ENCODE data around the gene AGFG1. TPM values are rescaled to one million over a fixed set of nuclear protein-coding genes. Genes with fewer than 3 reads are reported as not detected.
"Not testable (repeated sequence)": the region's sequence is repeated elsewhere in the genome, so short reads cannot be mapped to it uniquely, and the experiment has no call there.

AGFG1 gene
- total RNA-seq, 1 donor from 2014 or later = 49.5 TPM

DNA sequence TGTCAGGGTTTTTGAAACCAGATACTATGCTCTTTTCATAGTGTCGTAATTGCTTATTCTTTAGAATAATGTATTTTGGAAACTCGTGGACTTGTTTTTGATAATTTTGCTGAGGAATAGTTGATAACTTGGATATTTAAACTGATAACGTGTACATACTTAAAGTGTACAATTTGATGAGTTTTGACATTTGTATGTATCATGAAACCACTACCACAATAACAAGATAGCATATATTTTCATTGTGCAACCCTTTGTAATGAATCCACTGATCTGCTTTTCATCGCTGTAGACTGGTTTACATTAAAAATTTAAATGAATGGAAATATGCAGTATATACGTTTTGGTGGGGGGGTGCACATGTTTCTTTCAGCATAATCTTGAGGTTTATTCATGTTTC, 45.8 kb downstream of the AGFG1 start:
- Mint-ChIP-seq H3K27ac (ENCODE audit: unreplicated experiment) (no peak overlapping the region), H3K27me3 (ENCODE audit: low read depth) (no peaks in the 10 kb centered on the region)

GRCh38 chr2:227518278-227518865, 46.4 kb downstream of the AGFG1 start:
- H3K4me3 Mint-ChIP-seq (ENCODE audit: unreplicated experiment); H3K9me3 Mint-ChIP-seq (ENCODE audit: low read depth); DNase-seq (ENCODE audit: low spot score): not testable (repeated sequence)

More for the DNA sequence above, 45.8 kb downstream of the AGFG1 start:
- H3K4me1 Mint-ChIP-seq (ENCODE audit: low read depth) = peaks cover 51% of the 10 kb centered on the region
- no peaks in the 10 kb centered on the region for H3K36me3 Mint-ChIP-seq (ENCODE audit: low read depth)
- H3K4me3 Mint-ChIP-seq (ENCODE audit: unreplicated experiment) = no peak overlapping the region
- TF ChIP-seq, protein P1, sequence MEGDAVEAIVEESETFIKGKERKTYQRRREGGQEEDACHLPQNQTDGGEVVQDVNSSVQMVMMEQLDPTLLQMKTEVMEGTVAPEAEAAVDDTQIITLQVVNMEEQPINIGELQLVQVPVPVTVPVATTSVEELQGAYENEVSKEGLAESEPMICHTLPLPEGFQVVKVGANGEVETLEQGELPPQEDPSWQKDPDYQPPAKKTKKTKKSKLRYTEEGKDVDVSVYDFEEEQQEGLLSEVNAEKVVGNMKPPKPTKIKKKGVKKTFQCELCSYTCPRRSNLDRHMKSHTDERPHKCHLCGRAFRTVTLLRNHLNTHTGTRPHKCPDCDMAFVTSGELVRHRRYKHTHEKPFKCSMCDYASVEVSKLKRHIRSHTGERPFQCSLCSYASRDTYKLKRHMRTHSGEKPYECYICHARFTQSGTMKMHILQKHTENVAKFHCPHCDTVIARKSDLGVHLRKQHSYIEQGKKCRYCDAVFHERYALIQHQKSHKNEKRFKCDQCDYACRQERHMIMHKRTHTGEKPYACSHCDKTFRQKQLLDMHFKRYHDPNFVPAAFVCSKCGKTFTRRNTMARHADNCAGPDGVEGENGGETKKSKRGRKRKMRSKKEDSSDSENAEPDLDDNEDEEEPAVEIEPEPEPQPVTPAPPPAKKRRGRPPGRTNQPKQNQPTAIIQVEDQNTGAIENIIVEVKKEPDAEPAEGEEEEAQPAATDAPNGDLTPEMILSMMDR (IDR thresholded peaks at IDR 0.05) = no peak
- DNase-seq (ENCODE audit: low spot score) = no peak
- no peaks in the 10 kb centered on the region for H3K9me3 Mint-ChIP-seq (ENCODE audit: low read depth)

DNA sequence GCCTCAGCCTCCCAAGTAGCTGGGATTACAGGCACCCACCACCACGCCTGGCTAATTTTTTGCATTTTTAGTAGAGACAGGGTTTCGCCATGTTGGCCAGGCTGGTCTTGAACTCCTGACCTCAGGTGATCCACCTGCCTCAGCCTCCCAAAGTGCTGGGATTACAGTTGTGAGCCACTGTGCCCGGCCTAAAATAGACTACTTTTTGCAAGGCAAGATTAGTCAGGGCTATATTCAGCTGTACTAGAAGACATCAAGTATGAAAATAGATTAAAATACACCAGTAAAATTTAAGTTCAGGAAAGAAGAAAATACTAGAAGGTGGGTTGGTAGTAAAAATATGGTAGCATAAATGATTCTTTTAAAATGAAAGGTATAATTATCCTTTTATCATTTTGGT, 49.2 kb downstream of the AGFG1 start:
- H3K4me1 Mint-ChIP-seq (ENCODE audit: low read depth) = peaks cover 37% of the 10 kb centered on the region
- H3K4me3 Mint-ChIP-seq (ENCODE audit: unreplicated experiment); H3K36me3 Mint-ChIP-seq (ENCODE audit: low read depth); H3K27me3 Mint-ChIP-seq (ENCODE audit: low read depth); DNase-seq (ENCODE audit: low spot score); H3K9me3 Mint-ChIP-seq (ENCODE audit: low read depth); H3K27ac Mint-ChIP-seq (ENCODE audit: unreplicated experiment): not testable (repeated sequence)

More at GRCh38 chr2:227518278-227518865, 46.4 kb downstream of the AGFG1 start:
- H3K27ac Mint-ChIP-seq (ENCODE audit: unreplicated experiment) = peak overlapping the region; percentile 27
- H3K36me3 Mint-ChIP-seq (ENCODE audit: low read depth); H3K27me3 Mint-ChIP-seq (ENCODE audit: low read depth): not testable (repeated sequence)
- H3K4me1 Mint-ChIP-seq (ENCODE audit: low read depth) = peaks cover 48% of the 10 kb centered on the region

DNA sequence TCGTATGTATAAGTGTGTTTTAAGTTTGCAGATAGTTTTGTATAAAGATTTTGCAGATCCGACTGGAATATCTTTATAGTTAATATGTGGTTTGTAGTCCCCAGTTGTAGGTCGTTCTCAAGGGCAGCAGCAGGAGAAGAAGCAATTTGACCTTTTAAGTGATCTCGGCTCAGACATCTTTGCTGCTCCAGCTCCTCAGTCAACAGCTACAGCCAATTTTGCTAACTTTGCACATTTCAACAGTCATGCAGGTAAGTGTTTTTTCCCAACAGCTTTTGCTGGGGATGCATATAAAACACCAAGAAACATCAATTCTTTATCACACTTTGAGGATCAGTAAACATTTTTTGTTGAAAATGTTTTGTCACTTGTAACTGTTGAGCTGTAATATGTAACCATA, 52.7 kb downstream of the AGFG1 start:
- peaks cover 12% of the 10 kb centered on the region for H3K4me1 Mint-ChIP-seq (ENCODE audit: low read depth)
- peaks cover 5% of the 10 kb centered on the region for H3K36me3 Mint-ChIP-seq (ENCODE audit: low read depth)

GRCh38 chr2:227527351-227527750, 55.4 kb downstream of the AGFG1 start:
- H3K4me1 Mint-ChIP-seq (ENCODE audit: low read depth) = peaks cover 7% of the 10 kb centered on the region
- H3K4me3 Mint-ChIP-seq (ENCODE audit: unreplicated experiment) = no peak overlapping the region
- H3K27me3 Mint-ChIP-seq (ENCODE audit: low read depth) = no peaks in the 10 kb centered on the region
- TF ChIP-seq, protein P1 (IDR thresholded peaks at IDR 0.05) = no peak
- no peak for DNase-seq (ENCODE audit: low spot score)
- no peak overlapping the region for H3K27ac Mint-ChIP-seq (ENCODE audit: unreplicated experiment)
- H3K9me3 Mint-ChIP-seq (ENCODE audit: low read depth) = no peaks in the 10 kb centered on the region
- peaks cover 7% of the 10 kb centered on the region for H3K36me3 Mint-ChIP-seq (ENCODE audit: low read depth)

More for the DNA sequence above, 52.7 kb downstream of the AGFG1 start:
- no peak overlapping the region for H3K27ac Mint-ChIP-seq (ENCODE audit: unreplicated experiment)
- H3K27me3 Mint-ChIP-seq (ENCODE audit: low read depth) = no peaks in the 10 kb centered on the region
- DNase-seq (ENCODE audit: low spot score) = no peak
- no peak overlapping the region for H3K4me3 Mint-ChIP-seq (ENCODE audit: unreplicated experiment)
- TF ChIP-seq, protein P1 (IDR thresholded peaks at IDR 0.05) = no peak
- H3K9me3 Mint-ChIP-seq (ENCODE audit: low read depth) = no peaks in the 10 kb centered on the region

DNA sequence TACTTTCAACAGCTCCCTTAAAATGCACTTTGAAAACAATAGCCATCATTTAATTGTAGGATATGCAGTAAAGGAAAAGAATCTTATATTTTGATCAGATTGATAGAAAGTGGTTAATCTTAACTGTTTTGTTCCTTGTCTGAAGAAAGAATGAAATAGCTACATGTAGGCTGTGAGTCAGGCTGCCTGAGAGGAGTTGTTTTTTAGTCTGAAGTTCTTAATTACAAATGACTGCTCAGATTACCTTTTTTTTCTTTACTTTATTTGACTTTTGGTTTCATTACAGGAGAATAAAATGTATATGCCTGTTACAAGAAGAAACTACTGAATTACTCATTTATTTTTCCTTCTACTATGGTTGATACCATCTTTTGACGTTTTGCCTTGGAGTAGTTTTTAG, 56.8 kb downstream of the AGFG1 start:
- H3K4me1 Mint-ChIP-seq (ENCODE audit: low read depth) = no peaks in the 10 kb centered on the region
- TF ChIP-seq, protein P1 (IDR thresholded peaks at IDR 0.05) = no peak
- H3K27me3 Mint-ChIP-seq (ENCODE audit: low read depth) = no peaks in the 10 kb centered on the region
- no peaks in the 10 kb centered on the region for H3K9me3 Mint-ChIP-seq (ENCODE audit: low read depth)
- DNase-seq (ENCODE audit: low spot score) = no peak
- no peak overlapping the region for H3K27ac Mint-ChIP-seq (ENCODE audit: unreplicated experiment)
- peaks cover 10% of the 10 kb centered on the region for H3K36me3 Mint-ChIP-seq (ENCODE audit: low read depth)
- H3K4me3 Mint-ChIP-seq (ENCODE audit: unreplicated experiment) = no peak overlapping the region
